Endometrium (tissue), 2 donors: Measurements from ENCODE around the gene CTXN3.

Experiments used
- FAIRE-seq: peaks from 2 replicates; lab custom pipeline; 2012; peaks lifted over from hg19 to GRCh38; lab: Jason Lieb, UNC
- donor health status: control.
- donor health status: control.

The CTXN3 gene

DNA sequence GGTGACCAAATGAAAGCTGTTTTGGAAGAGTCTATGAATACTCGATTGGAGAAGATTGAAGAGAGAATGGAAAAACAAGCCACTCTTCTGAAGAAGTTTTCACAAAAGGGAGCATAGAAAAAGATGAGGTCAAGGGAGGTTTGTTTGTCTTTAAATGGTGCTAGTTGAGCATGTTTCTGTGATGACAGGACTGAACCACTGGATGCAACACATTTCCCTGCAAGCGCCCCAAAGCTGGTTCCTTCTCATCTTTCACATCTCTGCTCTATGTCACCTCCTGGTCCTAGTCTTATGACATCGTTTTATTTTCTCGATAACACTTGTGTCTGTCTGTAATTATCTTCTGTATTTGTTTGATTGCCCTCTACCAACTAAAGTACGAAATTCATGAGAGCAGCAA is 50.5 kb downstream of the CTXN3 start:
- no peak for FAIRE-seq

DNA sequence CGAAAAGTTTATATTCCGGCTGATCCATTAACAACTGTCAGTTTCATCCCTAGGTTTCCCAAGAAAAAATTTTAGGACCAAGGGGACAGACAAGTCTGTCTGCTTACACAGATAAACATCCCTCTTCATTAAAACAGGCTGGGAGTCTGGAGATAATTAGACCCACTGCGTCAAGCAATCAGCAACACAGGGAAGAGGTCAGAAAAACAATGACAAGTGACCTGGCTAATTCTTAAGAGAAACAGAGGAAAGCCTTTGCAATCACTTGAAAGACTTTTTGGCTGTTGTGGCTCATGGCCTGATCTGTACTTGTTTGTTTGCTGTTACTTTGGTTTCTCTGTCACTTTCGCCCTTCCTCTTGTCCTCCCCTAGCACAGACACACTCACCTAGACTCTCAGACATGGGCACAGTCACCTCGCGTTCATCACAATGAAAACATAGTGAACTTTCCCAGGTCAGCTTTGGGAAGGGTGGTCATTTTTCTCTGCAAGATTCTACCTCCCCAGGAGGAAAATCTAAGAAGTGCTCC is 51.4 kb downstream of the CTXN3 start:
- FAIRE-seq: peak; percentile 83

DNA sequence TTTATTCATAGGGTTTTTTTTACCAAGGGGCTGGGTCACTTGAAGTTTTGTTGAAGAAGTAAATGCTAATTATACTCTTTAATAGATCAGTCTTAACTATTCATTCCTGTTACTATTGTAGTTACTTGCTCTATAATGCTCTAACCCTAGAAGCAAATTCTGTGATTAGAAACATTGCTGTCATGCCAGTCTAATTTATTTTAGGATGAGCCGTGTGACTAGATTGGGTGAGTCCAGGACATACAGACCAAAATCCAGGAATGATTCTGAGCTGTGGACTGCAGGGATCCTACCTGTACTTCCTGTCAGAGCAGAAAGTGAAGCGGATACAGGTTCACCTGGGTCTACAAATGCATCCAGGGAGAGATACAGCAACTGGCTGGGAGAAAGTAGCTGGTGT is 53.6 kb downstream of the CTXN3 start:
- no peak for FAIRE-seq

DNA sequence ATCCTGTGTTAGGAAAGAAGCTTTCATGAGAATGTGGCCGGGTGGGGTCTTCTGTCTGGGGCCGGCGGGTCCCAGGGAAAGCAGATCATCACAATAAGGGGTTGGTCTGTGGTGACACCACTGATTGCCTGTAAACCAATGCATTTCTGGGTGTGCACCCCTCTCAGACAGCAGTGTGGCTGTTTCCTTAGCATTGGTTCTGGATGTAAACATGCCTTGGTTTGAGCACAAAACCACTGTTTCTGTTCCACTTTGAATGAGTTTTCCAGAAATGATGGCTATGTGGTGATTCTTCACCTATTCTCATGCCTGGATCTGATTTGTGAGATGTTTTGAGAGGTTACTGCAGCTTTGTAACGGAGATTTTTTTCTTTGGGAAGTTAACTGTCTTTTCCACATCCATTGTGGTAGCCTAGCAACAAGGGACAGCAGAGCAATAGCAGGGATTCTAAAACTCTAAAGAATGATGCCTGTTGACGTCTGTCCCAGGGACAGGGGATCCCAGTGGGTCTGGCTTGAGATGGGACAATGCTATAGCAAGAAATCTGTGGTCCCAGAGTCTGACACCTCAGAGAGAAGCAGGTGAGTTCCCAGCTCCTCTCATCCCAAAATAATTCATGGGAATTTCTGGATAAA is 54.2 kb downstream of the CTXN3 start, which contains the start of gene CCDC192:
Gene CCDC192 (plus strand): TSS at position 466 of the 636 bp plus-strand sequence. CDS start 55 bp downstream, at position 521.
- no peak for FAIRE-seq

DNA sequence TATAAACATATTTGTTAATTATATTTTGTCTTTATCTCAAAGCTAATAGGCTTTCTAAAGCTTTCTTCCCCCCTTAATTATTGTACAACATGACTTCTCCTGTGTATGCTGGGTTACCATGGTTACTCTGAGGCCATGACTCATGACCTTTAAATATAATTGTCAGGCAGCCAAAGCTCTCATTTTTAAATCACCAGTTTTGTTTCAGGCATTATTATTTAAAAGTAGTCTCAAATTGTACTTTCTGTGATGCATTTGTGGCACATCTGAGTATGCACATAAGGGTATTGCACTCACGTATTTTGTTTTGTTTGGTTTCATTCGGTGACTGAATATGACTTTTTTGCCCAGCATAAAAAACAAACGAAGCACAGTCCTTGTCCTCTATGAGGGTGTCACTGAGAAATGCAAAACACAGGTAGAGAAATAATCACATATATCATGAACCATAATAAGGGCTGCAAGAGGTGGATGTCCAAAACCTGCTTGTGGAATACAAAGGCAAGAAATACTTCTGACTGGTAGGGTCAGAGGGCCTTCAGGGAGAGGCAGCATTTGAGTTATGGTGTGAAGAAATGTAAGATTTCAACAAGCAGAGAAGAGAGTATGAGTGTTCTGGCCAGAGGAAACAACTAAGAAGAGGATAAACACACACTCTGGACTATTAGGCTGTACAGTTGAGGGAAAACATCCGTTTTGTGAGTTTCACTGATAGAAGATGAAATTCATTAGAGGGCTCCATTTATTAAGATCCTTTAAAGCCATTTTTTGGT is 56.4 kb downstream of the CTXN3 start:
- peak; percentile 72 for FAIRE-seq

DNA sequence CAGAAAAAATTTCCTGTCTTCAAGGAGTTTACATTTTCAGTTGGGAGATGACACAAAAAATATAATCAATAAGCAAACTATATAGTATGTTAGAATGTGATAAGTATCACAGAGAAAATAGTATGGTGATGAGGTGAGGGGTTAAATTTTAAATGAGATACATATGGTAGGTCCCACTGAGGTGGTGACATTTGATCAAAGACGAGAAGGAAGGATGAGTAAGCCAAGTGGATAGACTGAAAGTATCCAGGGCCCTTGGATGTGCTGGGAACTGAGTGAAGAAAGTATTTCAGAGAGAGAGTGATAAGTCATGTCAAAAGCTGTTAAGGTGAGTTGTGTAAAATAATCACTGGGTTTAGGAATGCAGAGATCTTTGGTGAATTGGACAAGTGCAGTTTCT is 57.8 kb downstream of the CTXN3 start:
- FAIRE-seq: no peak

DNA sequence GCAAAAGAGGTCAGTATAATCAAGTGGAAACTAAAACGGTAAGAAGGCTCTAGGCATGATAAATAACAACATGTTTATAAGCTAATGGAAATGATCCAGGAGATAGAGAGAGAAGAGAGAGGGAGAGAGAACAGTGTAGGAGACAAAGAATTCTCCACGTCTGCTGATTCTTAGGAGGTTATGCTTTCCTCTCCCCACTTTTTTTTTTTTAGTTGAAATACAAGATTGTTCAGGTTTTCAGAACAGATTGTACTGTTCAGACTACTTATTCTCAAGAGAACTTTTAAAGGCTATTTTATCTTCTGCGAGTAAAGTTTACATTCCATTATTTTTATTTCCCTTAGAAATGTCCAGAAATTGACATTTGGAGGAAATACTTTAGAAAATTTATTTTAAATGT is 58.3 kb downstream of the CTXN3 start:
- peak; percentile 99 for FAIRE-seq
